ENCODE measurements around the gene VSTM2B.

VSTM2B gene

GRCh38 chr19:29587518-29587986 is 61.8 kb downstream of the VSTM2B start:
- no peak overlapping the region for H3K4me3 ChIP-seq (ENCODE audit: low read depth, low read length)
- DNase-seq (ENCODE audit: low read depth) = peak; percentile 80
- no peak for TF ChIP-seq CTCF (IDR thresholded peaks at IDR 0.05; ENCODE audit: low read depth, low read length)
- TF ChIP-seq MYC (IDR thresholded peaks at IDR 0.05; ENCODE audit: low read depth, low read length) = no peak
- no peak for TF ChIP-seq MAX (IDR thresholded peaks at IDR 0.05; ENCODE audit: low read depth, low read length)
- TF ChIP-seq POLR2A (IDR thresholded peaks at IDR 0.05; ENCODE audit: extremely low read depth, insufficient read length) = no peak

- DNase-seq (ENCODE audit: low read depth) = no peak
- no peak overlapping the region for H3K4me3 ChIP-seq (ENCODE audit: low read depth, low read length)
- no peak for TF ChIP-seq POLR2A (IDR thresholded peaks at IDR 0.05; ENCODE audit: extremely low read depth, insufficient read length)
- TF ChIP-seq CTCF (IDR thresholded peaks at IDR 0.05; ENCODE audit: low read depth, low read length) = no peak
- TF ChIP-seq MYC (IDR thresholded peaks at IDR 0.05; ENCODE audit: low read depth, low read length) = no peak
- TF ChIP-seq MAX (IDR thresholded peaks at IDR 0.05; ENCODE audit: low read depth, low read length) = no peak
Observed at GRCh38 chr19:29588095-29588494, 62.3 kb downstream of the VSTM2B start.

GRCh38 chr19:29590278-29590677 is 64.5 kb downstream of the VSTM2B start:
- H3K4me3 ChIP-seq (ENCODE audit: low read depth, low read length) = no peak overlapping the region
- TF ChIP-seq MYC (IDR thresholded peaks at IDR 0.05; ENCODE audit: low read depth, low read length) = no peak
- no peak for TF ChIP-seq CTCF (IDR thresholded peaks at IDR 0.05; ENCODE audit: low read depth, low read length)
- TF ChIP-seq POLR2A (IDR thresholded peaks at IDR 0.05; ENCODE audit: extremely low read depth, insufficient read length) = no peak
- TF ChIP-seq MAX (IDR thresholded peaks at IDR 0.05; ENCODE audit: low read depth, low read length) = no peak
- no peak for DNase-seq (ENCODE audit: low read depth)

GRCh38 chr19:29591670-29592069 is 65.9 kb downstream of the VSTM2B start:
- TF ChIP-seq MAX (IDR thresholded peaks at IDR 0.05; ENCODE audit: low read depth, low read length) (no peak), POLR2A (IDR thresholded peaks at IDR 0.05; ENCODE audit: extremely low read depth, insufficient read length) (no peak), CTCF (IDR thresholded peaks at IDR 0.05; ENCODE audit: low read depth, low read length) (no peak), MYC (IDR thresholded peaks at IDR 0.05; ENCODE audit: low read depth, low read length) (no peak)
- no peak overlapping the region for H3K4me3 ChIP-seq (ENCODE audit: low read depth, low read length)
- no peak for DNase-seq (ENCODE audit: low read depth)

- no peak for DNase-seq (ENCODE audit: low read depth)
- H3K4me3 ChIP-seq (ENCODE audit: low read depth, low read length) = no peak overlapping the region
- TF ChIP-seq MAX (IDR thresholded peaks at IDR 0.05; ENCODE audit: low read depth, low read length) = no peak
- no peak for TF ChIP-seq MYC (IDR thresholded peaks at IDR 0.05; ENCODE audit: low read depth, low read length)
- no peak for TF ChIP-seq CTCF (IDR thresholded peaks at IDR 0.05; ENCODE audit: low read depth, low read length)
- TF ChIP-seq POLR2A (IDR thresholded peaks at IDR 0.05; ENCODE audit: extremely low read depth, insufficient read length) = no peak
Observed at GRCh38 chr19:29593869-29594268, 68.1 kb downstream of the VSTM2B start.
